HG03045 (cell line): ENCODE data around the gene CBY2.
A peak's percentile ranks its signal among the peaks of the same experiment; 100 is the strongest.
"Not testable (repeated sequence)": the region's sequence is repeated elsewhere in the genome, so short reads cannot be mapped to it uniquely, and the experiment has no call there.

Experiments
- ATAC-seq: cut with Tn5 transposase; IDR thresholded peaks from one replicate; pipeline ENCODE4 v1.9.1; 2021; ENCODE audit warnings: mild to moderate bottlenecking, moderate library complexity; ENCODE audit not compliant: unreplicated experiment

CBY2 gene

DNA sequence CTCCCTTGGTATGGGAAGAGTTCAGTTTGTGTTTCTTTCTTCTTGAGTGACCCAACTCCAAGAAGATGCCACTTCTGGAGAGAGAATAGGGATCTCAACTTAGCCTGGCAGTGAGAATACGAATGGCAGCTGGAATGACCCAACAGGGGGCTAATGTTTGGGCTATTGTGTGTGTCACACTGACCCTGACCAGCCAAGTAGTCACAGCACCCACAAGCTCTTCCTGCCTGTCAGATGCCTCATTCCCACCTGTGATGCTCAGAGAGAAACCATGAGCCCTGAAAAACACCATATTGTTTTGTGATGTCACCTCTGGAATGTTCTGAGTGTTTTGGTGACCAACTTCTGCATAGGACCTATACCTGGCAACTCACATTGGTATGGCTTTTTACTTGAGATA is at the start of gene CBY2:
Gene CBY2, plus strand, starts transcription at position 233 of the 400 bp plus-strand sequence. Its CDS starts 71 bp downstream, at position 304.
- no peak for ATAC-seq

GRCh38 chr13:45654633-45655349 is 47.3 kb upstream of the CBY2 start:
- ATAC-seq = no peak

- ATAC-seq = no peak
Observed at GRCh38 chr13:45658586-45659235, 43.4 kb upstream of the CBY2 start.

- ATAC-seq = no peak
Observed at GRCh38 chr13:45659536-45659935, 42.6 kb upstream of the CBY2 start.

- not testable (repeated sequence) for ATAC-seq
Observed at GRCh38 chr13:45660458-45660857, 41.7 kb upstream of the CBY2 start.

DNA sequence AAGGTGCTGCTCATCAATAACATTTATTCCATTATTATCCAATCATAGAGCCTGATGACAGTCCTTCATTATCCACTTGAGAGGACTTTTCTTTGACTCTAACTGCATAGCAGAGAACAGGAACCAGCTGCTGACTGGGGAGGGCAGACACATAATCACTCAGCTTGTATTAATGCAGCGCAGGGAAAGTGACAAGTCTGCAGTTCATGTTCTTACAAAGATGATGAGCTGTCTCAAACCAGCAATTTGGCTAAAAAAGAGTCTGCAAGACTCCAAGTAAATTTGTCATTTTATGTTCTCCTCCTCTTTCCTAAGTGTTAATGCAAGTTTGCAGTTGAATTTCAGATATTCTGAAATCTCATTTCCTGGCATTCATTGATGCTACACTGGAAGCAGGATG is 40.0 kb upstream of the CBY2 start:
- no peak for ATAC-seq

- ATAC-seq = not testable (repeated sequence)
Observed at GRCh38 chr13:45662903-45663302, 39.2 kb upstream of the CBY2 start.

DNA sequence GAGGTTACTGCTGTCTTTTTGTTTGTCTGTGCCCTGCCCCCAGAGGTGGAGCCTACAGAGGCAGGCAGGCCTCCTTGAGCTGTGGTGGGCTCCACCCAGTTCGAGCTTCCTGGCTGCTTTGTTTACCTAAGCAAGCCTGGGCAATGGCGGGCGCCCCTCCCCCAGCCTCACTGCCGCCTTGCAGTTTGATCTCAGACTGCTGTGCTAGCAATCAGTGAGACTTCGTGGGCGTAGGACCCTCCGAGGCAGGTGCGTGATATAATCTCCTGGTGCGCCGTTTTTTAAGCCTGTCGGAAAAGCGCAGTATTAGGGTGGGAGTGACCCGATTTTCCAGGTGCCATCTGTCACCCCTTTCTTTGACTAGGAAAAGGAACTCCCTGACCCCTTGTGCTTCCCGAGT is 32.5 kb upstream of the CBY2 start:
- ATAC-seq = not testable (repeated sequence)

DNA sequence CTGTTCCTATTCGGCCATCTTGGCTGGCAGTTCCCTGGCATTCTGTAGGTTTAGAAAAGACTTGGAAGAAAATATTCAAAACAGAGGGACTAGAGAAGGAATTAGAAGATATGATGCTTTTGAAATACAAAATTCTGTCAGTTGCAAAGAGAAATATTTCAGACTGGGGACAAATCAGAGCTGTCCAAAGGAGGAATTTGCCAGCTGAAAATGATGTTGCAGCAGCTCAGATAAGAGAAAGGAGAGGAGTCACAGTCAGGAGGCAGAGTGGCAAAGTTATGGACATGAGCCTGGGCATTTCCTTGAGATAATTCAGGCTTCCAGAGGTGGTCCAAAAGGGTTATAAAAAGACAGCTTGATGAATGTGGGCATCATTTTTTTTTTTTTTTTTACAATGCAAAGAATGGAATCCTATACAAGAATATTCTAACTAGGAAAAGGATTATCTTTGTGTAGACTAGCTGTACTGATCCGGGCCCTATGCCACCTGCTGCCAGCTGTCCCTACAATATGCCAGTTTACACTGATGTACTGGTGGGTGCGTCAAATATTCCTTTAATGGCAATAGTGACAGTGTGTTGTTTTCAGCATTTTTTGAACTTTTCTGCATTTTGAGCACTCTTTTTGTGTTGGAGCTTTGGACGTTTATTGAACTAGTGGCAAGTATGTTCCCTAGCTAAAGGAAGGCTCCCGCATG is 31.8 kb upstream of the CBY2 start:
- no peak for ATAC-seq

- ATAC-seq = no peak
Observed at GRCh38 chr13:45674908-45675307, 27.2 kb upstream of the CBY2 start.

GRCh38 chr13:45678282-45678681 is 23.8 kb upstream of the CBY2 start:
- no peak for ATAC-seq

DNA sequence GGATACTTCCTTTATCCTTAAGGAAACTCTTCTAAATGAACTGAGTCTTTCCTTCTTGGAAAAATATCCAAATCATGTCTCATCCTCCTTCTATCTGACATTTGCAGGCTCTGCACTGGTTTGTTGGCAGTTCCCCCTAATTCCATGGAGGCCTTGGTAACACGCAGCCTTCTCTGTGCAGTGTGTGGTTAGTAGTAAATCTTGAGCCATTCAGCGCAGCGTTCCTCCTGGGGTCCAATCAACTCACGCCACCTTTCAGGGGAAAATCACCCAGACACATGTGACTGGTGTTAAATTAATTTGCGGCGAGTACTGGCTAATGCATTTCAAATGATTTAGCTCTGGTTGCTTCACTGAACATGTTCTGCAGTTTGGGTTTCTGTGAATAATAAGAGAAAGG is 21.0 kb upstream of the CBY2 start:
- ATAC-seq = no peak

GRCh38 chr13:45682494-45683008 is 19.6 kb upstream of the CBY2 start:
- no peak for ATAC-seq

- no peak for ATAC-seq
Observed at GRCh38 chr13:45683701-45684100, 18.4 kb upstream of the CBY2 start.

DNA sequence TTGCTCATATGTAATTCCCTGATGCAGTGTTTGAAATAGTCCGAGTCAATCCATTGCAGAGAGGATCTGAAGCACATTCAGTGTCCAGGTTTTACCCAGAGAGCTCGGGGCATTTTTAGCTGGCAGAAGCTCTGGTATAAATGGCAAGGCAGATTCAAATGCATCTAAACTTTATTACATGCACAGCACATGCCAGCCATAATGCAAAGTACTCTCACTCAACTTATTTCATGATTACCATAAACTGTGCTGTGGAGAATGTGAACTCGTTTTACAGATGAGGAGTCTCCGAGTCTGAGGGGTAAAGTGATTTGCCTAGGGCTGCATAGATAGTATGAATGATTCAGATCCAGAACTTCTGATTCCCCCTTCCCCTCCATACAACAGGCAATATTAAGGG is 13.5 kb upstream of the CBY2 start:
- no peak for ATAC-seq

GRCh38 chr13:45690636-45691035 is 11.5 kb upstream of the CBY2 start:
- no peak for ATAC-seq

- ATAC-seq = no peak
Observed at GRCh38 chr13:45691251-45691650, 10.9 kb upstream of the CBY2 start.

- ATAC-seq = no peak
Observed at GRCh38 chr13:45691667-45692066, 10.5 kb upstream of the CBY2 start.

GRCh38 chr13:45695198-45695730 is 6.9 kb upstream of the CBY2 start:
- ATAC-seq = peak; percentile 40

GRCh38 chr13:45696610-45697226 is 5.4 kb upstream of the CBY2 start:
- no peak for ATAC-seq
